ENCODE measurements around the gene TGFA. TPM values are rescaled to one million over a fixed set of nuclear protein-coding genes. Genes with fewer than 3 reads are reported as not detected.

TGFA gene
- total RNA-seq, 1 experiment from 2014 or later: 1.7 TPM

- CTCF ChIA-PET: no interaction called here
- Histone ChIP-seq H3K36me3 (ENCODE audit: control insufficient read depth, insufficient read depth, low read length) (no peaks in the 10 kb centered on the region), H3K27ac (ENCODE audit: low read length) (no peak overlapping the region), H3K4me3 (ENCODE audit: low read depth in 2 of 2, low read length in 2 of 2) (no peak overlapping the region), H3K27me3 (ENCODE audit: control insufficient read depth, insufficient read depth, low read length) (no peaks in the 10 kb centered on the region; the same call in 1 of the 2 replicates), H3K4me1 (ENCODE audit: control insufficient read depth, insufficient read depth, low read length) (no peaks in the 10 kb centered on the region), H3K9me3 (ENCODE audit: control insufficient read depth, insufficient read depth, low read depth, low read length) (no peaks in the 10 kb centered on the region)
- no peak for TF ChIP-seq SIN3A (IDR thresholded peaks at IDR 0.05; ENCODE audit: borderline replicate concordance, insufficient read depth, low read depth, low read length)
- TF ChIP-seq POLR2AphosphoS5 (IDR thresholded peaks at IDR 0.05; ENCODE audit: low read depth, low read length): no peak
- no peak for TF ChIP-seq TCF7L2 (IDR thresholded peaks at IDR 0.05; ENCODE audit: low read depth, low read length)
- TF ChIP-seq, protein P1, sequence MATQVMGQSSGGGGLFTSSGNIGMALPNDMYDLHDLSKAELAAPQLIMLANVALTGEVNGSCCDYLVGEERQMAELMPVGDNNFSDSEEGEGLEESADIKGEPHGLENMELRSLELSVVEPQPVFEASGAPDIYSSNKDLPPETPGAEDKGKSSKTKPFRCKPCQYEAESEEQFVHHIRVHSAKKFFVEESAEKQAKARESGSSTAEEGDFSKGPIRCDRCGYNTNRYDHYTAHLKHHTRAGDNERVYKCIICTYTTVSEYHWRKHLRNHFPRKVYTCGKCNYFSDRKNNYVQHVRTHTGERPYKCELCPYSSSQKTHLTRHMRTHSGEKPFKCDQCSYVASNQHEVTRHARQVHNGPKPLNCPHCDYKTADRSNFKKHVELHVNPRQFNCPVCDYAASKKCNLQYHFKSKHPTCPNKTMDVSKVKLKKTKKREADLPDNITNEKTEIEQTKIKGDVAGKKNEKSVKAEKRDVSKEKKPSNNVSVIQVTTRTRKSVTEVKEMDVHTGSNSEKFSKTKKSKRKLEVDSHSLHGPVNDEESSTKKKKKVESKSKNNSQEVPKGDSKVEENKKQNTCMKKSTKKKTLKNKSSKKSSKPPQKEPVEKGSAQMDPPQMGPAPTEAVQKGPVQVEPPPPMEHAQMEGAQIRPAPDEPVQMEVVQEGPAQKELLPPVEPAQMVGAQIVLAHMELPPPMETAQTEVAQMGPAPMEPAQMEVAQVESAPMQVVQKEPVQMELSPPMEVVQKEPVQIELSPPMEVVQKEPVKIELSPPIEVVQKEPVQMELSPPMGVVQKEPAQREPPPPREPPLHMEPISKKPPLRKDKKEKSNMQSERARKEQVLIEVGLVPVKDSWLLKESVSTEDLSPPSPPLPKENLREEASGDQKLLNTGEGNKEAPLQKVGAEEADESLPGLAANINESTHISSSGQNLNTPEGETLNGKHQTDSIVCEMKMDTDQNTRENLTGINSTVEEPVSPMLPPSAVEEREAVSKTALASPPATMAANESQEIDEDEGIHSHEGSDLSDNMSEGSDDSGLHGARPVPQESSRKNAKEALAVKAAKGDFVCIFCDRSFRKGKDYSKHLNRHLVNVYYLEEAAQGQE (IDR thresholded peaks at IDR 0.05; ENCODE audit: insufficient read depth in 1 of 2, low read depth in 2 of 2, low read length in 1 of 2): no peak
- no peak for TF ChIP-seq CTCF (IDR thresholded peaks at IDR 0.05)
- DNase-seq (ENCODE audit: low read depth, low spot score) (no peak), ATAC-seq (no peak)
- POLR2A ChIA-PET: no interaction called here
- in situ Hi-C loops (cut with HindIII; ENCODE audit: low pct_unique_long_range_greater_than_20kb, low sequenced_read_pairs) (no loop called here), intact Hi-C loops (cut with micrococcal nuclease; ENCODE audit: unreplicated experiment) (no loop called here)
- BruUV-seq (replicated peaks): no TSS peak
Observed at GRCh38 chr2:70518557-70518956, 35.1 kb downstream of the TGFA start.

GRCh38 chr2:70517804-70518203 lies 35.8 kb downstream of the TGFA start:
- in situ Hi-C loops (cut with HindIII; ENCODE audit: low pct_unique_long_range_greater_than_20kb, low sequenced_read_pairs): no loop called here
- no peak overlapping the region for H3K4me3 ChIP-seq (ENCODE audit: low read depth in 2 of 2, low read length in 2 of 2)
- H3K9me3 ChIP-seq (ENCODE audit: control insufficient read depth, insufficient read depth, low read depth, low read length): no peaks in the 10 kb centered on the region
- CTCF ChIA-PET: interaction anchor here (0.7 kb wide), 1 partner anchor 68 kb away, joined by 3 read pairs; no protein-coding TSS in a partner anchor
- POLR2A ChIA-PET: no interaction called here
- H3K36me3 ChIP-seq (ENCODE audit: control insufficient read depth, insufficient read depth, low read length): no peaks in the 10 kb centered on the region
- DNase-seq (ENCODE audit: low read depth, low spot score): no peak
- TF ChIP-seq SIN3A (IDR thresholded peaks at IDR 0.05; ENCODE audit: borderline replicate concordance, insufficient read depth, low read depth, low read length): no peak
- no peak for TF ChIP-seq POLR2AphosphoS5 (IDR thresholded peaks at IDR 0.05; ENCODE audit: low read depth, low read length)
- TF ChIP-seq, protein P1 (IDR thresholded peaks at IDR 0.05; ENCODE audit: insufficient read depth in 1 of 2, low read depth in 2 of 2, low read length in 1 of 2): no peak
- TF ChIP-seq TCF7L2 (IDR thresholded peaks at IDR 0.05; ENCODE audit: low read depth, low read length): no peak
- TF ChIP-seq CTCF (IDR thresholded peaks at IDR 0.05): no peak
- ATAC-seq: no peak
- intact Hi-C loops (cut with micrococcal nuclease; ENCODE audit: unreplicated experiment): no loop called here
- no peaks in the 10 kb centered on the region; the same call in 1 of the 2 replicates for H3K27me3 ChIP-seq (ENCODE audit: control insufficient read depth, insufficient read depth, low read length)
- H3K27ac ChIP-seq (ENCODE audit: low read length): no peak overlapping the region
- no TSS peak for BruUV-seq (replicated peaks)
- H3K4me1 ChIP-seq (ENCODE audit: control insufficient read depth, insufficient read depth, low read length): no peaks in the 10 kb centered on the region
